AG20443 (cell line): ENCODE data around the gene ALDH7A1.
A peak's percentile ranks its signal among the peaks of the same experiment; 100 is the strongest.
"Not testable (repeated sequence)": the region's sequence is repeated elsewhere in the genome, so short reads cannot be mapped to it uniquely, and the experiment has no call there.

Source experiments
- DNase-seq: peaks from one replicate; pipeline ENCODE4 v3.0.0; 2012; ENCODE audit warnings: low spot score, mixed read lengths

ALDH7A1 gene

GRCh38 chr5:126595486-126596083, 566 bp upstream of the ALDH7A1 start:
- no peak for DNase-seq

- DNase-seq = no peak
Observed at GRCh38 chr5:126591549-126591948, 3.5 kb downstream of the ALDH7A1 start.

DNA sequence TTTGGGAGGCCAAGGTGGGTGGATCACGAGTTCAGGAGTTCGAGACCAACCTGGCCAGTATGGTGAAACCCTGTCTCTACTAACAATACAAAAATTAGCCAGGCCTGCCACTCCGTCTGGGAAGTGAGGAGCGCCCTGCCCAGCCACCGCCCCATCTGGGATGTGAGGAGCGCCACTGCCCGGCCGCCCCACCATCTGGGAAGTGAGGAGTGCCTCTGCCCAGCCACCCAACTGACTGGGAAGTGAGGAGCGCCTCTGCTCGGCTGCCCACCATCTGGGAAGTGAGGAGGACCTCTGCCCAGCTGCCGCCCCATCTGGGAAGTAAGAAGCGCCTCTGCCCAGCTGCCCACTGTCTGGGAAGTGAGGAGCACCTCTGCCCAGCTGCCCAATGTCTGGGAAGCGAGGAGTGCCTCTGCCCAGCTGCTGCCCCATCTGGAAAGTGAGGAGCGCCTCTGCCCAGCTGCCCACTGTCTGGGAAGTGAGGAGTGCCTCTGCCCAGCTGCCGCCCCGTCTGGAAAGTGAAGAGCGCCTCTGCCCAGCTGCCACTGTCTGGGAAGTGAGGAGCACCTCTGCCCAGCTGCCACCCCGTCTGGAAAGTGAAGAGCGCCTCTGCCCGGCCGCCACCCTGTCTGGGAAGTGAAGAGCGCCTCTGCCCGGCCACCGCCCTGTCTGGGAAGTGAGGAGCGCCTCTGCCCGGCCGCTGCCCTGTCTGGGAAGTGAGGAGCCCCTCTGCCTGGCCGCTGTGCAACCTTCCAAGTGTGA, 5.3 kb downstream of the ALDH7A1 start:
- DNase-seq = no peak

DNA sequence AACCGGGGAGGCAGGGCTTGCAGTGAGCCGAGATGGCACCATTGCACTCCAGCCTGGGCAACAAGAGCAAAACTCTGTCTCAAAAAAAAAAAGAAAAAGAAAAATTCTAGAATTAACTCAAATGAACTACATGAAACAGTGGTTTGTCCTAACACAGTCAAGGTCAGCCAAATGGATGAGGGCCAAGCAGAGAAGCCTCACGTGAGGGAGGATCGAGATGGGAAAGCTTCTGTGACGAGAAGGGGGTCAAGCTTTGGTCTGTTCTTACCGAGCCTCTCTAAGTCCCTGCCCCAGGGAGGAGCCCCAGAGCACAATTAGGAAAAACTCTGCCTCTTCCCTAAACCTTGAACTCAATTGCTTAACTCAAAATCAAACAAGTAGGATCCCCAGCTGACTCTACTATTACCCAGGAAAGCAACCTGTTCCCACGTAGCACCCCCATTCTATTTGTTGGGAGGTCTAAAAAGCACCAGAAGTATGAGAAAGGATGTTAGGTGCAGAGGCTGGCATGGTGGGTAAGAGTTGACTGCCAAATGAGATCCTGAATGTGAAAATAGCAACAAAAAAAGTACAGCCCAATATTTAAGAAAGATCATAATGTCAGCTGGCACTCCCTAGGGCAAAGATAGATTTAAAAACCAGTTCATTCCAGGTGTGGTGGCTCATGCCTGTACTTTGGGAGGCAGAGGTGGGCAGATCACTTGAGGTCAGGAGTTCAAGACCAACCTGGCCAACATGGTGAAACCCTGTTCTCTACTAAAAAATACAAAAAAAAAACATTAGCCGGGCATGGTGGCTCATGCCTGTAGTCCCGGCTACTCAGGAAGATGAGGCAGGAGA, 7.2 kb downstream of the ALDH7A1 start:
- no peak for DNase-seq

DNA sequence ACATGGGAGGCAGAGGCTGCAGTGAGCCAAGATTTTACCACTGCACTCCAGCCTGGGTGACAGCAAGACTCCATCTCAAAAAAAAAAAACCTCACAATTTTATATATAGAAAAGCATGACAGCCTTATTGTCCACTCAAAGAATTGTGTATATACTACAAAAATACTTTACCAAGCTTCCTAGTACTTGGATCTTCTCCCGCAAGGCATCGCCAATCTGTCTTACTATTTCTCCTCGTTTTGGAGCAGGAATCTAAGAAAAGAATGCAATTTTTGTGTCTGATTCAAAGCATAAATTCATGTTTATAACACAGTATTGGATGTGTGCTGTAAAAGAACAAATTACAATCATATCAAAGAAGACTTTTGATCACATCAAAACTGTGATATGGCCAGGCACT, 11.3 kb downstream of the ALDH7A1 start:
- no peak for DNase-seq

- no peak for DNase-seq
Observed at GRCh38 chr5:126579716-126580115, 15.3 kb downstream of the ALDH7A1 start.

DNA sequence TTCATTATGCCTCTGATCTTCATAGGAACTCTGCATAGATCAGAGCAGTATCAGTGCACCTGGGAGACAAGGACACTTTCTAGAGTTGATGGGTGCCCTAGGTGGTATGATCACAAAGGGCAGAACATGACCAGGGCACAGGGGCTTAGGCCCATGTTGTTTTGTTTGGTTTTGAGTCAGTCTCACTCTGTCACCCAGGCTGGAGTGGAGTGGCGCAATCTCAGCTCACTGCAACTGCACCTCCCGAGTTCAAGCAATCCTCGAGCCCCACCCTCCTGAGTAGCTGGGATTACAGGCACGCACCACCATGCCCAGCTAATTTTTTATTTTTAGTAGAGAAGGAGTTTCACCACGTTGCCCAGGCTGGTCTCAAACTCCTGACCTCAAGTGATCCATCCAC, 17.6 kb downstream of the ALDH7A1 start:
- no peak for DNase-seq

DNA sequence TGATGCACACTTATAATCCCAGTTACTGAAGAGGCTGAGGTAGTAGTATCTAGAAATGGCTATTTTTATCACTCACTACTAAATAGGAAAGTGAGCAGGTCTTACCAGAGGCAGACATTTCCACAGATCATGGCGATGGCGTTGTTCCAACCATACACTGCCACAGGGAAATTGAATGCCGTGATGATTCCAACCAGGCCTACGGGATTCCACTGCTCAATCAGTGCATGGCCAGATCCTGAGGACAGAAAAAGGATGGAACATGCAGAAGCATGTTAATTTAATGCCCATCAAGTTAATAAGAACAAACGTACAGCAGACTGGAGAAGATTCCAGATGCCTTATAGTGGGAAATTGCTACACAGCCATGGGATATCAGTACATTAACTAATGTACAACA, 18.0 kb downstream of the ALDH7A1 start:
- DNase-seq = no peak

GRCh38 chr5:126575644-126576043, 19.4 kb downstream of the ALDH7A1 start:
- no peak for DNase-seq

DNA sequence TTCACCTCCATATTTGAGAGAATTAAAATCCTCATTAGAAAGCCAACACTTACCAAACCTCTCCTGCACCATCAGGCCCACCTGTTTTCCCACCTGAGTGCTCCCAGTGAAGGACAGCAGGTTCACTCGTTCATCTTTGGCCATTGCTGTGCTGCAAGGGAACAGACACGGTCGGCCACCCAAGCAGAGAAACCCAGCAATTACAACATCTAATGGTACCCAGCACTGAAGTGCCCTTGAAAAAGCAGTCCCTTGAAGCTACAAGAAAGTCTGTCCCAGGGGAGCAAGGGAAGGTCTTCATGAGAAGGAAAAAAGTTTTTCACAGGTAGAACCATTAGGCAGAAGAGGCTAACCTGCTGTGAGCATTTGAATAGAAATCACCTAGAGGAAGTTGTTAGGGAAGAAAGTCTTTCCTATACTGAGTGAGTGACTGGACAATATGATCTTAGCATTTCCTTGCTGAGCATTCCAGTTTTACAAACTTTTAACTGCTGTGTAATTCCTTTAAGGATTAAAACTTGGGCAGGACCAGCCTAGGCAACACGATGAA, 26.7 kb downstream of the ALDH7A1 start:
- no peak for DNase-seq

DNA sequence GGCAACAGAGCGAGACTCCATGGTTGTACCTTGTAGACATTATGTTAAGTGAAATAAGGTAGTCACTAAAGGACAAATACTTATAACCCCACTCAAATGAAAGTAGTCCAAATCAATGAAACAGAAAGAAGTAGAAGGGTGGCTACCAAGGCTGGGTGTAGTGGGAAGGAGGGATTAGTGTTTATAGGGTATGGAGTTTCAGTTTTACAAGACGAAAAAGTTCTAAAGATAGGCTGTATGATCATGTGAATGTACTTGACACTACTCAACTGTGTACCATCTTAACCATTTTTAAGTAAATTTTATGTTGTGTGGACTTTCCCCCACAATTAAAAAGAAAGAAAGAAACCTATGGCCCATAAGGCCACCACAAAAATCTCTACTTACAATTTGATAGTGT, 32.2 kb downstream of the ALDH7A1 start:
- DNase-seq = no peak

GRCh38 chr5:126561908-126562307, 33.1 kb downstream of the ALDH7A1 start:
- DNase-seq = no peak

- DNase-seq = not testable (repeated sequence)
Observed at GRCh38 chr5:126555101-126555500, 39.9 kb downstream of the ALDH7A1 start.

DNA sequence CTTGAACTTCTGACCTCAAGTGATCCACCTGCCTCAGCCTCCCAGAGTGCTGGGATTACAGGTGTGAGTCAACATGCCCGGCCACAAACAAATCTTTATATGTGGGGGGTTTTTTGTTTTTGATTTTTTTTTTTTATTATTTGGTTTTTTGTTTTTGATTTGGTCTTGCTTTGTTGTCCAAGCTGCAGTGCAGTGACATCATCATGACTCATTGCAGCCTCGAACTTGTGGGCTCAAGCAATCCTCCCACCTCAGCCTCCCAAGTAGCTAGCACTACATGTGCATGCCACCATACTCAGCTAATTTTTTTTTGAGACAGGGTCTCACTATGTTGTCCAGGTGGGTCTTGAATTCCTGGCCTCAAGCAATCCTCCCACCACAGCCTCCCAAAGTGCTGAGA, 42.4 kb downstream of the ALDH7A1 start:
- no peak for DNase-seq

DNA sequence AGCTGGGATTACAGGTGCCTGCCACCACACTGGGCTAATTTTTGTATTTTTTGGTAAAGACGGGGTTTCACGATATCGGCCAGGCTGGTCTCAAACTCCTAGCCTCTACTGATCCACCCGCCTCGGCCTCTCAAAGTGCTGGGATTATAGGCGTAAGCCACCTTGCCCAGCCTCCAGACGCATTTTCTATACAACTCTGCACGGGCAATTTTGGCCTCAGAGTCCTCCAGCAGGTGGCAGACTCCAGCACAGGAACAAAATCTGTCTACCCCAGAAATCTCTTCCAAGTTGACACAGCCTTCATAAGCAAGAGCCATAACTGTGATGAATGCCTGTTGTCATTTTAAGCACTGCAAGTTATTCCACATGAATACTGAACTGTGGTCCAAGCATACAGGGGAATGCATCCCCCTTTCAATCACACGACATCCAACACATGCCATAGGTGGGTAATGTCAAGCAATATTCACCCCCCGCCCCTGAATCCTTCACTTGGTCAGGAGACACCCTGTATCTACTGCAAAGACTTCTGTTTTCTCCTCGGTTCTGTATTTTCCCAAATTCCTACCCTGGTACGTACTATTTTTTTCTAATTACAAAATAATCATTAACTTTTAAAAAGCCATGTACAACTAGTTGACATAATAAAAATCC, 50.8 kb downstream of the ALDH7A1 start:
- DNase-seq = peak; percentile 53

DNA sequence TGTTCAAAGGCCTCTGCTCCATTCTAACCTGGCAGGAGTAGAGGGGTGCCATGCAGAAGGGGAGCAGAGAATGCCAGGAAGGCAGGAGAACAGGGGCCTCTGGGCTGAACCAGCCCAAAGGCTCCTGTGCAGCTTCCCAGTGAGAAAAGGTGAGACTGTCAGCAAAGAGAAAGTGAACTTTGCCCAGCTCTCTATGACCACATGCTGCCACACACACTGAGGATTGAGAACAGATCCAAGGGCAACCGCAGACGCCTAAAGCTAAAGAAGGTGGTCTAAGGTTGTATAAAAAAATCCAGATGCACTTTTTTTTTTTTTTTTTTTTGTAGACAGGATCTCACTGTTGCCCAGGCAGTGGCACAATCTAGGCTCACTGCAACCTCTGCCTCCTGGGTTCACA, 51.4 kb downstream of the ALDH7A1 start:
- DNase-seq = no peak

DNA sequence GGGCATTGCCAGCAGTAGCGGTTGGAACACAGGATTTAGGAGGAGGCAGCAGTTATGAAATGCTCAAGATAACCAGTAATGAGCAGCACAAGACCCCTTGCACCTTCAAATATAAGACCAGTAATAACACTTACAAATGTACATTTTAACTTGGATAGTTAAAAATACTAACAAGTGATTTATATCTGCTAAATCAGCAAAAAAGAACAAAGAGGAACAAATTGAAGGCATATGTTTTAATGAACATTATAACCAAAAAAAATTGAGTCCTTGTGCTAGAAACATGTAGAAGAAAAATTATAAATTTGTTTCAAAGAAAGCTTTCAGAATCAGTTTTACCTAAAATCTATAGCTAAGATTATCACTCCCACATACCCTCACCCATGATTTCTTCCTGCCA, 52.0 kb downstream of the ALDH7A1 start:
- no peak for DNase-seq

GRCh38 chr5:126542441-126542840, 52.6 kb downstream of the ALDH7A1 start:
- no peak for DNase-seq

- DNase-seq = no peak
Observed at GRCh38 chr5:126540631-126541030, 54.4 kb downstream of the ALDH7A1 start.

DNA sequence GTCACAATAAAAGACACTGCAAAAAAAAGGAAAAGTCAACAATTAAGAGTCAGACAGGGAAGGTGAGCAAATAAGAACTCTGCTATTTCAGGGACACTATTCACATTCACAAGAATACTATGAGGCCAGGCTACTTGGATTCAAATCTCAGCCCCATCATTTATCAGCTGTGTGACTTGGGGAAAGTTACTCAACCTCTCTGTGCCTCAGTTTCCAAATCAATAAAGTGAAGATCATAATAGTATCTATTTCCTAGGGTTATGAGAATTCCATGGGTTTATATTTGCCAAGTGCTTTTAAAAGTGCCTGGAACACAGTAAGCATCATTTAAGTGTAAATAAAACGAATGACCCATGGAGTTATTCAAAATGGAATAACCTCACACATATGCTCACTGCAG, 56.4 kb downstream of the ALDH7A1 start:
- DNase-seq = no peak

DNA sequence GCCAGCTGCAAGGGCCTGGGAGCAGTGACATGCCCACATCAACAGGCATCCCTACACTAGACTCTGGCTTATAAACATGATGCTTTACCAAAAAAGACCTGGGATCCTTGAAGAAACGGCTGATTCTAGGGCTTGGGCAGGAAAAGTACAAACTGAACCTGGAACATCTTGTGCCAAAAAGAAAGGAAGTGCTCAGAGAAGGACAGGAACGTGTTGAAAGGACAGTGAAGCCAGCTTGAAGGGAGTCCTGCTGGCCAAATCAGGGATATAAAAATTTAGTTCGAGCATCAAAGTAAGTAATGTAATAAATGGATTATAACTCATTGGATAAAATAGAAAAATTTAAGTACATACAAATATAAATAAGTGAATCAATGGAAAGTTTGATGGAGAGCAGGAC, 58.1 kb downstream of the ALDH7A1 start:
- DNase-seq = no peak

DNA sequence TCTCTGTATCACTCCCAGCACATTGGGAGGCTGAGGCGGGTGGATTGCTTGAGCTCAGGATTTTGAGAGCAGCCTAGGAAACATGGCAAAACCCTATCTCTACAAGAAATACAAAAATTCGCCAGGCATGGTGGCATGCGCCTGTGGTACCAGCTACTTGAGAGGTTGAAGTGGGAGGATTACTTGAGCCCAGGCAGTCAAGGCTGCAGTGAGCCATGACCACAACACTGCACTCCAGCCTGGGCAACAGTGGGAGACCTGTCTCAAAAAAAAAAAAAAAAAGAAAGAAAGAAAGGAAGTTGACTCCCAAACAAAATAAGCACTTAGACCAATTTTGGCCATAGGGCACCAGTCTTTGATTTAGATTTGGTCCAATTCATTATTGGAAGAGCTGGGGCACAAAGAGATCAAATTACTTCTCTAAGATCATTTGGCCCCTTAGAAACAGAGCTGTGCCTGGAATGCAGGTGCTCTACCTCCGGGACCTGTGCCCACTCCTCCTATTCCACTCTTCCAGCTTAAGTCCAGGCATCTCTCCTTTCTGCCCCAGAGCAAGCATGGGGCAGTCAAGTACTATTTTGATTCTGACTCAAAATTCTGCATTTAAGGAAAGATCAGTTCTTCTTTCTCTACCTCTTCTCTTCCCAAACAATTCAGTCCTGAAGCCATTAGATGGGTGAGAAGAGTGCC, 59.0 kb downstream of the ALDH7A1 start:
- no peak for DNase-seq
